Aorta (tissue), 5 donors: ENCODE results near the gene CEP112. TPM values are rescaled to one million over a fixed set of nuclear protein-coding genes. Genes with fewer than 3 reads are reported as not detected.
"Not testable (repeated sequence)": the region's sequence is repeated elsewhere in the genome, so short reads cannot be mapped to it uniquely, and the experiment has no call there.

ENCODE experiments used
- ATAC-seq: fragments of 200-7000 bp; cut with Tn5 transposase; one replicate; pipeline ENCODE4 v1.9.1; 2022; ENCODE audit warnings: moderate library complexity; ENCODE audit not compliant: low FRiP score
- DNase-seq, 2 donors: peaks; one replicate each; pipeline ENCODE4 v3.0.0-alpha.2; 2020
- H3K27ac ChIP-seq, 2 donors: one replicate each; pipeline ENCODE4 v1.5.1; 2013; ENCODE audit warnings: low read length in 2 of 2, mild to moderate bottlenecking in 2 of 2, moderate library complexity in 2 of 2, control low read depth in 1 of 2, inconsistent platforms in 1 of 2, low read depth in 1 of 2
- H3K27me3 ChIP-seq, 2 donors: one replicate each; pipeline ENCODE4 v1.6.1; 2013; ENCODE audit warnings: control low read depth in 1 of 2, low read length in 1 of 2, mild to moderate bottlenecking in 1 of 2, moderate library complexity in 1 of 2; ENCODE audit not compliant: insufficient read depth in 2 of 2, control insufficient read depth in 1 of 2
- H3K36me3 ChIP-seq, 2 donors: one replicate each; pipeline ENCODE4 v1.6.1; 2013; ENCODE audit warnings: control low read depth in 1 of 2, low read length in 1 of 2, mild to moderate bottlenecking in 1 of 2; ENCODE audit not compliant: insufficient read depth in 2 of 2, control insufficient read depth in 1 of 2
- H3K4me1 ChIP-seq, 2 donors: one replicate each; pipeline ENCODE4 v1.6.1; 2013; ENCODE audit warnings: low read length in 2 of 2, control low read depth in 1 of 2, mild to moderate bottlenecking in 1 of 2, moderate library complexity in 1 of 2; ENCODE audit not compliant: insufficient read depth in 2 of 2, control insufficient read depth in 1 of 2
- H3K4me3 ChIP-seq, 2 donors: one replicate each; pipeline ENCODE4 v1.5.1; 2013; ENCODE audit warnings: low read length in 2 of 2, control low read depth in 1 of 2, mild to moderate bottlenecking in 1 of 2
- H3K9me3 ChIP-seq: one replicate; pipeline ENCODE4 v1.6.1; 2013; ENCODE audit warnings: mild to moderate bottlenecking, low read length; ENCODE audit not compliant: control insufficient read depth
- WGBS, 2 donors: extraction: QIAGEN DNeasy Blood & Tissue Kit; methylation state at CpG; one replicate each; pipeline ENCODE4 v1.1.7; 2013; 5-methylcytosine and 5-hydroxymethylcytosine counted together
- intact Hi-C, 2 donors: fragments of 100-400 bp; cut with DNase I; formaldehyde crosslinking; loops; one replicate each; pipeline versions ENCODE4 v1.14.2 to v1.15.0; 2022
- polyA plus RNA-seq, 2 donors: library from polyadenylated mRNA; stranded (reverse); fragments of 200-250 nt; gene quantifications; one replicate each; pipeline ENCODE4 v1.2.3, GENCODE V29; 2013
- total RNA-seq, 2 donors: library from RNA; stranded (reverse); fragmentation: NEBNext Ultra II Directional; extraction: Animal tissue kit (Norgen Biotek cat#: 25700); gene quantifications; one replicate each; pipeline ENCODE4 v1.2.1, GENCODE V29; 2021
- donor health status: healthy with polysubstance abuse.
- donor health status: Bipolar disorder and iron deficiency.
- donor health status: DM: no; HTN: no; CAD: no.
- donor health status: DM: no; HTN: no; CAD: no.
- donor health status: DM: yes; HTN: yes; CAD: no.

CEP112 gene
- total and polyA plus RNA-seq, 4 donors: 17.5 to 47.5 (median 30.7) TPM

DNA sequence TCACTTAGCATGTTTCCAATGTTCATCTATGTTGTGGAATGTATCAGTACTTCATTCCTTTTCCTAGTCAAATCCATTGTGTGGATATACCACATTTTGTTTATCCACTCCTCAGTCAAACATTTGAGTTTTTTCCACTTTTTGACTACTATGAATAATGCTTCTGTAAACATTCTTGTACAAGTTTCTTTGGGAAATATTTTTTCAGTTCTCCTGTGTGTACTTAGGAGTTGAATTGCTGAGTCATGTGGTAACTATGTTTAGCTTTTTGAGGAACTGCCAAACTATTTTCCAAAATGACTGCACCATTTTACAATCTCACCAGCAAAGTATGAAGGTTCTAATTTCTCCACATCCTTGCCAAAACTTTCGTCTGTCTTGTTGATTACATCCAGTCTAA, 406.8 kb downstream of the CEP112 start:
- intact Hi-C loops: loop anchor here (5.0 kb wide), 2 partner anchors 223 to 228 kb away; partner anchors contain the start of gene AXIN2 (in 1 of the 2)
- whole genome bisulfite sequencing, 2 donors: 0% methylated on average over 1 of the region's 1 CpG
- H3K9me3 ChIP-seq: no peaks in the 10 kb centered on the region
- DNase-seq: no peak
- no peak overlapping the region for H3K27ac ChIP-seq
- H3K4me3 ChIP-seq: no peak overlapping the region
- peaks cover 0 to 4% of the 10 kb centered on the region in 2 donors for H3K4me1 ChIP-seq
- no peaks in the 10 kb centered on the region for H3K36me3 ChIP-seq
- ATAC-seq: peak; percentile 84
- no peaks in the 10 kb centered on the region for H3K27me3 ChIP-seq

GRCh38 chr17:65783845-65784334, 408.0 kb downstream of the CEP112 start:
- ATAC-seq (peak; percentile 44), DNase-seq (no peak)
- Histone ChIP-seq H3K9me3 (no peaks in the 10 kb centered on the region), H3K27me3 (no peaks in the 10 kb centered on the region), H3K36me3 (no peaks in the 10 kb centered on the region), H3K4me1 (peaks cover 0 to 4% of the 10 kb centered on the region in 2 donors), H3K27ac (no peak overlapping the region), H3K4me3 (no peak overlapping the region)
- intact Hi-C loops: no loop called here
- 69 to 70% methylated on average over 4 of the region's 4 CpGs for WGBS, 2 donors

DNA sequence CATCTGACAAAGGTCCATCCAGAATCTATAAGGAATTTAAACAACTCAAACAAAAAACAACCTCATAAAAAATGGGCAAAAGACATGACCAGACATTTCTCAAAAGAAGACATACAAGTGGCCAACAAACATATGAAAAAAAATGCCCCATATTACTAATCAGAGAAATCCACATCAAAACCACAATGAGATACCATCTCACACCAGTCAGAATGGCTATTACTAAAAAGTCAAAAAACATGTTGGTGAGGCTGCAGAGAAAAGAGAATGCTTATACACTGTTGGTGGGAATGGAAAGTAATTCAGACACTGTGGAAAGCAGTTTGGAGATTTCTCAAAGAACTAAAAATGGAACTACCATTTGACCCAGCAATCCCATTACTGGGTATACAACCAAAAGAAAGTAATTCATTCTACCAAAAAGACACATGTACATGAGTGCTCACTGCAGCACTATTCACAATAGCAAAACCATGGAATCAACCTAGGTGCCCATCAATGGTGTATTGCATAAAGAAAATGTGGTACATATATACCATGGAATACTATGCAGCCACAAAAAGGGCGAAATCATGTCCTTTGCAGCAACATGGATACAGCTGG, 409.7 kb downstream of the CEP112 start:
- H3K4me1 ChIP-seq, ATAC-seq, H3K9me3 ChIP-seq, H3K27ac ChIP-seq, H3K27me3 ChIP-seq, H3K36me3 ChIP-seq, H3K4me3 ChIP-seq, intact Hi-C loops, DNase-seq: not testable (repeated sequence)
- 39 to 58% methylated on average over 1 of the region's 1 CpG for WGBS, 2 donors

GRCh38 chr17:65780111-65780510, 411.8 kb downstream of the CEP112 start:
- H3K4me3 ChIP-seq: no peak overlapping the region
- no peak for DNase-seq
- intact Hi-C loops: no loop called here
- H3K9me3 ChIP-seq: no peaks in the 10 kb centered on the region
- no peaks in the 10 kb centered on the region for H3K27me3 ChIP-seq
- no peak for ATAC-seq
- no peaks in the 10 kb centered on the region for H3K36me3 ChIP-seq
- H3K4me1 ChIP-seq: peaks cover 0 to 2% of the 10 kb centered on the region in 2 donors
- no peak overlapping the region for H3K27ac ChIP-seq
- WGBS, 2 donors: 92 to 100% methylated on average over 1 of the region's 1 CpG

GRCh38 chr17:65776890-65777289, 415.0 kb downstream of the CEP112 start:
- intact Hi-C loops: no loop called here
- Histone ChIP-seq H3K9me3 (no peaks in the 10 kb centered on the region), H3K36me3 (no peaks in the 10 kb centered on the region), H3K4me1 (no peaks in the 10 kb centered on the region), H3K4me3 (no peak overlapping the region), H3K27ac (no peak overlapping the region), H3K27me3 (no peaks in the 10 kb centered on the region)
- DNase-seq: no peak
- 68 to 81% methylated on average over 3 of the region's 3 CpGs for WGBS, 2 donors
- no peak for ATAC-seq

- Histone ChIP-seq H3K36me3 (no peaks in the 10 kb centered on the region), H3K9me3 (no peaks in the 10 kb centered on the region), H3K27me3 (no peaks in the 10 kb centered on the region), H3K4me3 (no peak overlapping the region), H3K4me1 (no peaks in the 10 kb centered on the region), H3K27ac (no peak overlapping the region)
- no peak for DNase-seq
- 82 to 84% methylated on average over 6 of the region's 6 CpGs for WGBS, 2 donors
- intact Hi-C loops: no loop called here
- no peak for ATAC-seq
Observed at GRCh38 chr17:65774787-65775186, 417.1 kb downstream of the CEP112 start.

DNA sequence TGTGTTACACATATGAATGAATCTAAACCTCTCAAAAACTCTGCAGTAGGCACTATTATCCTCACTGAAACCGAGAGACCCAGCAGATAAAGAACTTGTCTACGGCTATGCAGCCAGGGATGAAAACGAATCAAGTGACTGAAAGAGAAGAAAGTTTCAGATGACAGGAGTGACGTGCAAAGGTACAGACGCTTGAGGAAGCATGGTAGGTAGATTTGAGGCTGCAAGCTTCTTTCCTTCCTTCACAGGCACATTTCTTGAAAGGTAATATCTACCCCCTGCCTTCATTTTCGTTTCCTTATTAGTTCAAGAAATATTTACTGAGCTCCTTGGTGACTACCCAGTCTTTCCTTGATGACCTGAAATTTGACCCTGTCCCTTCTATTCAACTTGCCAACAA, 418.9 kb downstream of the CEP112 start:
- no peaks in the 10 kb centered on the region for H3K4me1 ChIP-seq
- H3K27ac ChIP-seq: no peak overlapping the region
- no peaks in the 10 kb centered on the region for H3K9me3 ChIP-seq
- H3K27me3 ChIP-seq: no peaks in the 10 kb centered on the region
- 80 to 84% methylated on average over 6 of the region's 6 CpGs for WGBS, 2 donors
- intact Hi-C loops: no loop called here
- H3K36me3 ChIP-seq: no peaks in the 10 kb centered on the region
- H3K4me3 ChIP-seq: no peak overlapping the region
- no peak for ATAC-seq
- DNase-seq: no peak

- Histone ChIP-seq H3K27me3 (no peaks in the 10 kb centered on the region), H3K4me1 (no peaks in the 10 kb centered on the region), H3K9me3 (no peaks in the 10 kb centered on the region), H3K36me3 (no peaks in the 10 kb centered on the region), H3K27ac (no peak overlapping the region), H3K4me3 (no peak overlapping the region)
- ATAC-seq: no peak
- intact Hi-C loops: no loop called here
- DNase-seq: no peak
Observed at GRCh38 chr17:65771704-65772103, 420.2 kb downstream of the CEP112 start.

GRCh38 chr17:65763786-65764185, 428.1 kb downstream of the CEP112 start:
- Histone ChIP-seq H3K27me3 (no peaks in the 10 kb centered on the region), H3K9me3 (no peaks in the 10 kb centered on the region), H3K36me3 (no peaks in the 10 kb centered on the region), H3K27ac (no peak overlapping the region), H3K4me1 (no peaks in the 10 kb centered on the region), H3K4me3 (no peak overlapping the region)
- 88 to 97% methylated on average over 1 of the region's 1 CpG for WGBS, 2 donors
- DNase-seq (no peak), ATAC-seq (no peak)
- intact Hi-C loops: no loop called here
